Globus pallidus (tissue), 1 donor: ENCODE results near the gene RIBC2.
"Not testable (repeated sequence)": the region's sequence is repeated elsewhere in the genome, so short reads cannot be mapped to it uniquely, and the experiment has no call there.

Experiments
- DNase-seq: peaks from one replicate; pipeline ENCODE4 v3.0.0-alpha.2; 2015; ENCODE audit warnings: low spot score

Gene RIBC2

DNA sequence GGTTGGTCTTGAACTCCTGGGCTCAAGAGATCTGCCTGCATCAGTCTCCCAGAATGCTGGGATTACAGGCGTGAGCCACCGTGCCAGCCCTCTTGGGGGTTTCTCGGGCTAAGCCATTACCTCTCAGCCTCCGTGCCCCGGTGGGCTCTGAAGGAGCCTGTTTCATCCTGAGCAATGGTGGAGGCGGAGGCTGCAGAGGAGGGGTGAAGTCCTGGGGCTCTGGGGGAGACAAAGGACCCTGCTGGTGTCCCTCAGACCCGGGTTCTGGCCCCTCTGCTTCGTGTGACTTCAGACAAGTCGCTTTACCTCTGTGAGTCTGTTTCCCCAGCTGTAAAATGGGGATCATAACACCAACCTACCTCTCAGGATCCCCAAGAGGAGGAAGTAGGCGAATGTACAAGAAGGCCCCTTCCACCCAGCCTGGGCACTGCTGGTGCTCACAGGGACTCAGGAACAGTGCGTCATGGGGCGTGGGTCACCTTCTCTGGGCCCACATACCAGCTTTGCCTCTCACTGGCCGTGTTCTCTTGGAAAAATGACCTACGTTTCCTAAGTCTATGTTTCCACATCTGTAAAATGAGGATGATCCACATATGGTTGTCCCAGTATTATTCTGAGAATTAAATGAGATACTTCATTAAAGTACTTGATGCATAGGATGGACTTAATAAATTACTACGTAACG, 36.8 kb downstream of the RIBC2 start:
- no peak for DNase-seq

- DNase-seq, result no peak
These were observed 37.6 kb downstream of the RIBC2 start for GRCh38 chr22:45450921-45451651.

- DNase-seq, result no peak
These were observed 38.5 kb downstream of the RIBC2 start for GRCh38 chr22:45451972-45452371.

DNA sequence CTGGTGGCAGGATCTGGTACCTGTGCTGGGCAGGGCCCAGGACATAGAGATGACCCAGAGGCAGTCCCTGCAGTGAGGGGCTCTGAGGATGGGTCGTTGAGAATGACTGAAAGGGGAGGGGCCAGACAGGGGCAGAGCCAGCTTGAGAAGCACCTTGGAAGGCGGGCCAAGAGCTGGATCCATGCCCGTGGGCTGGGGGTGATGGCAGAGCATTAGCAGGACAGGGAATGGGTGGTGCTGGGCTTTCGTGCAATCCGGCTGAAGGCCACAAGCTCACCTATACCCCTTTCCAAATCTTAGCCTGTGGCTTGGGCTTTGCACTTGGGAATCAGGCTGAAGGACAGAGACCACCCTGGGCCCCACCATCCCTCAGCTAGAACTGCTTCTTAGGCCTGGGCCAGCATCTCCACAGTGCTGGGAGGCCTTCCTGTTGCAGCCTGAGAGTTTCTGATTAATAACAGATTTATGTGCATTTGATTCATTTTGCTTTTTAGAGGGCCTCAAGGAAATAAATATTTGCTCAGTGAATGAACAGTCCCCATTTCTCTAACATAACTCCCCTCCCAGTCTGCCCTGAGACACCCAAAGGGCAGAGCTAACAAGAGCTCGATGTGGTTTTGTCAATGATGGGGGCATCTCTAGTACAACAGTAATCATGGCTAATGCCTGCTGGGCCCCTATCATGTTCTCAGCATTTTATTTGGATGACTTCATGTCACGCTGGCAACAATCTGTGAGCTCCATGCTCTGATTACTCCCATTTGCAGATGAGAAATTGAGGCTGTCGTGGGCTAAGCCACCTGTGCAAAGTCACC, 39.3 kb downstream of the RIBC2 start:
- DNase-seq, result no peak

DNA sequence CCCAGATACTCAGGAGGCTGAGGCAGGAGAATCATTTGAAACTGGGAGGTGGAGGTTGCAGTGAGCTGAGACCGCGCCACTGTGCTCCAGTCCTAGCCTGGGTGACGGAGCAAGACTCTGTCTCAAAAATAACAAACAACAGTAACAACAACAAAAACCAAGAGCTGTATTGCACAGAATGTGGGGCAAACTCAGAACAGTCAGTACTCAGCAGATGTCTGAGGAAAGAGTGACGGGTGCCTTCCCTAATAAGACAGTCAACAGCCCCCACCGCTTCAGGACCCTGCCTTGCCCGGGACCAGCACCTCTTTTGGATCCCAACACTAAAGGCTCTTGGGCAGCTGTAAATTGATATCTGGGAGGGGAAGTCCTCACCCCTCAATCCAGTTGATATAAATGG, 40.3 kb downstream of the RIBC2 start:
- no peak for DNase-seq

GRCh38 chr22:45454275-45454674, 40.8 kb downstream of the RIBC2 start:
- no peak for DNase-seq

GRCh38 chr22:45455212-45455611, 41.7 kb downstream of the RIBC2 start:
- no peak for DNase-seq

DNA sequence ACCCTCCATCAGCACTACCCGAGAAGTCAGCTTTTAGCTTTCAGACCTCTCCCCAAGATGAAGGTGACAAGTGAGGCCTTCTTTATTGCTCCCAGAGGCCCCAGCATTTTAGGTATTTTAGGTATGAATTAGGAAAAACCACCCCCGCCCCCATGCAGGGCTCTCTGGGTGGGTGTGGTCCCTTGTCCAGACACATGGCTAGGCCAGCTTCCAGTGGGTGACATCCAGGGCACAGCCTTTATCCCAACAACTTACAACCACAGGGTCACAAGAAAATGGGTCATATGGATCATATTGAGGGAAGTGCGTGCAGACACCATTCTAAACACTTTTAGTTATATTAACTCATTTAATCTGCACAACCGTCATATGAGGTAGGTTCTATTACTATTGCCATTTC, 42.1 kb downstream of the RIBC2 start:
- DNase-seq, result no peak

- no peak for DNase-seq
These were observed 43.3 kb downstream of the RIBC2 start for GRCh38 chr22:45456811-45457210.

DNA sequence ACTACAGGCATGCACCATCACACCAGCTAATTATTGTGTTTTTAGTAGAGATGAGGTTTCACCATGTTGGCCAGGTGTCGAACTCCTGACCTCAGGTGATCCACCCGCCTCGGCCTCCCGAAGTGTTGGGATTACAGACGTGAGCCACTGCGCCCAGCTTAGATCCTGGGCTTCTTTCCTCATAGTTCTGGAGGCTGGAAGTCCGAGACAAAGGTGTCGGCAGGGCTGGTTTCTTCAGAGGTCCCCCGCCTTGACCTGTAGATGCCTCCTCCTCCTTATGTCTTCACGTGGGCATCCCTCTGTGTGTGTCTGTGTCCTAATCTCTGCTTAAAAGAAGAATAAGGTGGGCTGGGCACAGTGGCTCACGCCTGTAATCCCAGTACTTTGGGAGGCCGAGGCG, 45.0 kb downstream of the RIBC2 start:
- no peak for DNase-seq

GRCh38 chr22:45459235-45459634, 45.7 kb downstream of the RIBC2 start:
- no peak for DNase-seq

- no peak for DNase-seq
These were observed 47.0 kb downstream of the RIBC2 start for GRCh38 chr22:45460288-45461109.

- DNase-seq, result no peak
These were observed 48.7 kb downstream of the RIBC2 start for GRCh38 chr22:45462034-45462655.

DNA sequence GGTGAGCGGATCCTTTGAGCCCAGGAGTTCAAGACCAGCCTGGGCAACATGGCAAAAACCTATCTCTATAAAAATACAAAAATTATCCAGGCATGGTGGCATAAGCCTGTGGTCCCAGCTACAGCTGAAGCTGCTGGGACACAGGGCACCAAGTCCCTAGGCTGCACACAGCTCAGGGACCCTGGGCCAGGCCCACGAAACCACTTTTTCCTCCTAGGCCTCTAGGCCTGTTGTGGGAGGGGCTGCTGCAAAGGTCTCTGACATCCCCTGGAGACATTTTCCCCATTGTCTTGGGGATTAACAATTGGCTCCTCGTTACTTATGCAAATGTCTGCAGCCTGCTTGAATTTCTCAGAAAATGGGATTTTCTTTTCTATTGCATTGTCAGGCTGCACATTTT, 50.2 kb downstream of the RIBC2 start:
- not testable (repeated sequence) for DNase-seq

DNA sequence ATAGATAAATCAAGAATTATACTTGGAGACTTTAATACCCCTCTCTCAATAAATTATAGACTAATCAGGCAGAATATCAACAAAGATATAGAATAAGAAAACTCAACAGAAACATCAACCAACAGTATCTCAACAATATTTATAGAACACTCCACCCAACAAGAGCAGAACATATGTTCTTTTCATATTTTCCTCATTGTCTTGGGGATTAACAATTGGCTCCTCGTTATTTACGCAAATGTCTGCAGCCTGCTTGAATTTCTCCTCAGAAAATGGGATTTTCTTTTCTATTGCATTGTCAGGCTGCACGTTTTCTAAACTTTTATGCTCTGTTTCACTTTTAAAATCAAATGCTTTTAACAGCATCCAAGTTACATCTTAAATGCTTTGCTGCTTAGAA, 52.1 kb downstream of the RIBC2 start:
- DNase-seq, result no peak

DNA sequence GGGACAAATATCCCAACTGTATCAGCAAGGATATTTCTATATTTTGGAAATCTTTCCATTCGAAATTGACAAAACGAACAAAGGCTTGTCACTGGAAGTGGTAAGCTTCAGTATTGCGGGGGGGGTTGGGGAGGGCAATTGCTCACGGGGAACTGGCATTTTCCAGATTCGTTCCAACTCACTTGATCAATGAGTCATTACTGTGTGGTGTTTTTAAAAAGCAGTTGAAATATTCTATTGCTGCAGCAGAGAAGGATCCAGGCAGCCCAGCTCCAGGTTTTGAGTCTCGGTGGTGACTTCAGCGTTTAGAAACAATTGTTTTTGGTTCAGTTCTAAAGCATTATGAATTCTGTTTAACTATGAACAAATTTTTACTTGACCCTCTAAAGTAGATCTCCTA, 55.4 kb downstream of the RIBC2 start:
- no peak for DNase-seq

- DNase-seq, result no peak
These were observed 56.0 kb downstream of the RIBC2 start for GRCh38 chr22:45469281-45470073.

DNA sequence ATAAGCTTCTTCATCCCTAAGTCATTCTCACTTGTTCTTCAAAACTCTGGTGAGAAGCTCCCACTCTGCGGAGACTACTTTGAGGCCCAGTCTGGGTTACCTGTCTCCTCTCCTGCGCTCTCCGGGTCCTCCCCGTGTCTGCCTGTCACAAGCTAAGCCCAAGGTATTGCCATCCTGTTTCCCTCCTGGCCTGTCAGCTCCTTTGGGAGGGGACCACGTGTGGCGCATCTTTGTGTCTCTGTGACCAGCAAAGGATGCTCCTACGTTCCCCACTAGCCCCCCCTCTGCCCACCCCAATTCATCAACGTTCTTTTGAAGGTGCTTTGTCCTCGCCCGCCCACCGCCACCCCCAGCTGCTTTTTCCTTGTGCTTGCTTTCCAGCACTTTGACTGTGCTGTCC, 57.4 kb downstream of the RIBC2 start:
- DNase-seq, result no peak

DNA sequence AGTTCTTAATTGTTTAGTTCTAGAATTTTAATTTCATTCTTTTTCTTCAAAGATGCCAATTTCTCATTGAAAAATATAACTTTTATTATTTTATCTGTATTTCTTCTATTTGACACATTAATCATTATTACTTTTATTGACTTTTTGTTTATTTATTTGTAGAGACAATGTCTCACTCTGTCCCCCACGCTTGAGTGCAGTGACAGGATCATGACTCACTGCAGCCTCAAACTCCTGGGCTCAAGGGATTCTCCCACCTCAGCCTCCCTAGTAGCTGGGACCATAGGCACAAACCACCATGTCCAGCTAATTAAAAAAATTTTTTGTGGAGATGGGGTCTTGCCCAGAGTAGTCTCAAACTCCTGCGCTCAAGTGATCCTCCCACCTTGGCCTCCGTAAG, 58.9 kb downstream of the RIBC2 start:
- no peak for DNase-seq

DNA sequence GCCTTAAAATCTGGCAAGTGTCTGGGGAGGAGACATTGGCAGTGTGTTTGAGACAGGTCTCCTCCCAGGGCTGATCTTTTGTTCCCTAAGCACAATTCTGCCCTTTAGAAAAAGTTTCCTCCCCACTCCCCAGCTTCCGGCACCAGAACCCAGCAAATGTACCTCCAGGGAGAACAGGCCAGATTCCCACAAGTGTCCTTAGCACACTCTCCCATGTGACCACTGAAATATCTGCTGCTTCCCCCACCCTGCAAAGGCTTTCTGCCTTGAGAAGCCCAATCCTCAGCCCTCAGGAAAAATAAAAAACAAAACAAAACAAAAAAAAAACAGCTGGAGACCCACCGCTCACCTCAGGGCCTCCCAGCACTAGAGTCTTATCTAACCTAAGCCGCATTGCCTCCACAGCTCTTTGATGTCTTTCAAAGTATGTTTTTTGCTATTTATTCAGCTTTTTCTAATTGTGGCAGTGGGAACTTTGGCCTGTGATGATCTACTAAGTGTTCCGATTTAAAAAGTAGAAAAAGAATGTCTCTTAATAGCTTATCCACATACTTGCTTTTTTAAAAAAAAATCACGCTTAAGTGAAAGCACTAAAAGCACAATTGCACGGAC, 60.2 kb downstream of the RIBC2 start:
- DNase-seq, result no peak
